Eye (tissue), 1 donor: Measurements from ENCODE around the gene PGAM1.
A peak's percentile ranks its signal among the peaks of the same experiment; 100 is the strongest.
"Not testable (repeated sequence)": the region's sequence is repeated elsewhere in the genome, so short reads cannot be mapped to it uniquely, and the experiment has no call there.

Experiments used
- DNase-seq: peaks from one replicate; pipeline ENCODE4 v3.0.0-alpha.2; 2015

PGAM1 gene

DNA sequence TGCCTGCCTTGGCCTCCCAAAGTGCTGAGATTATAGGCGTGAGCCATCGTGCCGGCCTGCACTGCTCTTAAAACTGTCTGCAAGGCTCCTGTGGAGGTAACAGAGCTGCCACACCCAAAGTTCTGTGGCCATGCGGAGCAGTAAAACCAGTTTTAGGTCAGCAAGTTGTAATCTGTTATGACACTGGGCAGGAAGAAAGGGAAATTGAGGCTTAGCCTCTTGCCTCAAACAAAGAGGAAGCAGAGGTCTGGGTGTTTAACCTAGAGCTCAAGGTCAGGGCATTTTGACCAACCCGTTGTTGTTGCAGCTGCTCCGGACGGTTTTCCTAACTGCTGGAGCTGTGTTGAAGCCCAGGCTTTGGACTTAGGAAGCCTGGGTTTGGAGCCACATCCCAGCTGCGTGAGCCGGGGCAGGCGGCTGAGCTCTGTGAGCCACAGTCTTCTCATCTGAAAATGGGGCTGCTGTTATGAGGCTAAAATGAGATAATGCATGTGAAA lies 17.4 kb upstream of the PGAM1 start:
- DNase-seq: no peak

DNA sequence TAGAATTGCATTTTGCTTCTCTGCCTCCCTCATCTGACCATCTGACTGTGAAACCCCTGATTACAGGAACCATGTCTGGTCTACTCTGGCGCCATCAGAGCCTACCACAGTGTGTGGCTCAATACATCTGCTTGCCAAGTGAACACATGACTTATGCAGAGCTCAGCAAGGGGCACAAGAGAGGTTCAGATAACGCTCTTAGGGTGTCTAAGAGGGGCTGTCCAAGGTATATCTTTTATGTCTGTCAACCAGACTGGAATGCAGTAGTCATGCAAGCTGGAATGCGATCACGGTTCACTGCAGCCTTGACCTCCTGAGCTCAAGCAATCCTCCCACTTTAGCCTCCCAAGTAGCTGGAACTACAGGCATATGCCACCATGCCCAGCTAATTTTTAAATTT lies 14.6 kb upstream of the PGAM1 start:
- no peak for DNase-seq

DNA sequence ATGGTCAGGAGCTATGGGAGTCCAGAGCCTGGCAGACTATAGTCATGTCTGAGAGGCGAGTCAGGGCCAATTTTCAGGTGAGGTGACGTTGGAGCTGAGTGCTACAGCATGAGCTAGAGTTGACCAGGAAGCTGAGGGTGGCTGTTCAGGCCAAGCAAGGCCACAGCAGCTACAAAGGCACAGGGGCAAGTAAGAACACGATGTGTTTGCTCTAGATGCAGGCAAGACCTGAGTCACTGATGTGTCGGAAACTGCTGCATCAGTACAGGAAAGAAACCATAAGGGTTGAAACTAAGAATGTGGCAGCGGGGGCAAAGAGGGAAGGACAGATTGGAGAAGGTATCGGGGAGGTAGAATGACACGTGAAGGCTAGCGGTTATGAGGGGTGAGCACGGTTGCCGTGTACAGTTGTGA lies 13.1 kb upstream of the PGAM1 start:
- no peak for DNase-seq

DNA sequence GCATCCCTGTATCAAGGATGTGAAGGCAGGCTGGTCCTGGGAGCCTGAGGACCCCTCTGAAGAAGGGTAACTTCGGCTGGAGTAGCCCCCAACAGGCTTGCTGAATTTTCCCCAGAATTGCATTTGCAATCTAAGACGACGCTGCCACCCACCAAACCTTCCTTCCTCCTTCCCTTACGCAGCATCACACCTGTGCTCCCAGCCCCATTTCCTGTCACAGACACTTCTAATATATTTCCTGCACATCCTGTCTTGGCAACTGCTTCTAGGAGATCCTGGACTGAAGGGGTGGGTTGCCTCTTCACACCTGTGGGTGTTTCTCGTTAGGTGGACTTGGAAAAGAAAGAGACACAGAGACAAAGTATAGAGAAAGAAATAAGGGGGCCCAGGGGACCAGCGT lies 9.4 kb upstream of the PGAM1 start:
- no peak for DNase-seq

DNA sequence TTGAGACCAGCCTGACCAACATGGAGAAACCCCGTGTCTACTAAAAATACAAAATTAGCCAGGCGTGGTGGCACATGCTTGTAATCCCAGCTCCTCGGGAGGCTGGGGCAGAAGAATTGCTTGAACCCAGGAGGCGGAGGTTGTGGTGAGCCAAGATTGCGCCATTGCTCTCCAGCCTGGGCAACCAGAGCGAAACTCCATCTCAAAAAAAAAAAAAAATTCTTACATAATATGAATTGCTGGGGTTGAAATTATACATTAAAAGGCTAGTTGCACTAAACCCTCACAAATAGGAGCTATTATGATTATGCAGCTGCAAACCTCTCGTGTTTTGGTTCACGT lies 2.3 kb upstream of the PGAM1 start:
- DNase-seq: not testable (repeated sequence)

DNA sequence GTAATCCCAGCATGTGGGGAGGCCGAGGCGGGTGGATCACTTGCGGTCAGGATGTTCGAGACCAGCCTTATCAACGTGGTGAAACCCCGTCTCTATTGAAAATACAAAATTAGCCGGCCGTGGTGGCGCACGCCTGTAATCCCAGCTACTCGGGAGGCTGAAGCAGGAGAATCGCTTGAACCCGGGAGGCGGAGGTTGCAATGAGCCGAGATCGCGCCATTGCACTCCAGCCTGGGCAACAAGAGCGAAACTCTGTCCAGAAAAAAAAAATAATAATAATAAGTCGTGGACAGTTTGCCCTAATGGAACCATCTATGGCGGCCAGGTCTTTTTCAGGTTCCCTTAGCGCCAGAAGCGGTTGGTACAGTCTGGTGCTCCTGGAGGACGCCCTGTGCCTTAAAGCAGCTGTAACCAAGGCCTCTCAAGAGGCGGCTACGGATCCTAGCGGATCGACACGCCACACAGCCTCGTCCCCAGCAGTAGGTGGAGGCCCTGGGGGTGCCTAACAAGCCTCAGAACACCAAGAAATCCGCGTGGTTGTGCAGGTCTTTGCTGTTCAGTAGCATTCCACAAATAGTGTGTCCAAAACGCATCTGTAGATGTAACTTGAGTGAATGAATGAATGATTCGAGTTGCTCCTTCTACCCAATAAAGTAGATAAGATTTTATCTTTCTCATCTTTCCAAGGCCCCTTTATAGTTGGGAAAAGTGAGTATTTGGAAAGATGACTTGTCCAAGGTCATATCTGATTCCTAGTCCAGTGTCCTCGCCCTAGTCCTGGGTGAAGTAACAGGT lies 982 bp downstream of the PGAM1 start:
- peak; percentile 47 for DNase-seq

DNA sequence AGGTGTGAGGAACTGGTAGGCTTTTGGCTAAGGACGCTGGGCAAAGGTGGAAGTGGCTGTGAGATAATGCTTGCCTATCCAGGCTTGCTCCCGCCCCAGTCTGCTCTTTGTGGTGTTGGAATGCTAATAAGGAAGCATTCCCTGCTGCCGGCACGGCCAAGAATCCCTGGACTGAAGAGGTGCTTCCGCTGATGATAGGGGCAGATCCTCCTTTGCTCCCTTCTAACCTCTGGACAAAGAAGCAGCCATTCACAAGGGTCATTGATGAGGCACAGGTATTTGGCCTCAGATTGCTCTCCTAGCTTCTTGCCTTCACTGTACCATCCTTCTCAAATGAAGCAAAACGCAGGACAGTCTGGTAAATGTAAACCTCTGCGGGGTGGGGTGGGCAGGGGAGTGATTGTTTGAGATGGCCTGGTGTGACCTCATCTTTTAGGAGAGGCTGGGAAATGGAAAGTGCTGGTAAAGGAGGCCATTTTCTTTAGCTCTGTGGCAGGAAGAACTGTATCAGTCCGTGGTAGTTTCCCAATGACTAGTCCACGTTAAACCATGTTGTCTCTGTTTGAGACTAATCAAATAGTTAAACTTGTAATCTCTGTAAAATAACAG lies 1.7 kb downstream of the PGAM1 start:
- DNase-seq: peak; percentile 55

DNA sequence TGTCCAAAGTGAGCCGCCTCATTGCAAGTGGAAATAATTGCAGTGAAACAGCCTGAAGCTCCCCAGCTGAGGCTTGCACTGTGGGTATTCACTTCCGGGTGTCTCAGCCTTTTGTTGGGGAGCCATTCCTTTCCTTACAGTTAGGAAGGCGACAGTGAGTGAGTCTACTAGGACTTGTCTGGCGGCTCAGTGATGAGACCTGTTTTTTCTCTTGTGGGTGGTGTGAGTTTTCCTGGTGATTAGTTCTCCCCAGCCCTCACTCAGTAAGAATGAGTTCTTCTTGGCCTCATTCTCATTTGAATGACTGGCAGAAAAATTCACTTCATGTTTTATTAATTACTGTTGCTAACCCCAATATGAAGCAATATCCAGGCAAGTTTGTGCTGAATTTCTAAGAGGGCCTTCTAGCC lies 2.6 kb downstream of the PGAM1 start:
- no peak for DNase-seq

DNA sequence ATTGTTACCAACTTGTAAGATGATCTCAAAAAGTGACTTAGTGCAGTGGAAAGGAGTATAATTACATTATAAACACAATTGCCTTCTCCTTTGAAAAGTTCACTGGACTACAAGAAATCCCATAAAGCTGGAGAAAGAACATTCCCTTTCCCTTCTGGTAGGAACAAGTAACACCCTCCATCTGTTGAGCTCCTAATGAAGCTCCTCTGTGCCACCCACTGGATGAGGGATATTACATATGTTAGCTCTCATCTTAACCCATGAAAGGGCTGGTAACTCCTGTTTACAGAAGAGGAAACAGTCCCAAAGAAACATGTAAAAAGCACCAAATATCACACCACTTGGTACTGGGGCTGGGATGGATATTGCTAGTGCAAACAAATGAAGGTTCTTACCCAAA lies 8.1 kb downstream of the PGAM1 start:
- no peak for DNase-seq

DNA sequence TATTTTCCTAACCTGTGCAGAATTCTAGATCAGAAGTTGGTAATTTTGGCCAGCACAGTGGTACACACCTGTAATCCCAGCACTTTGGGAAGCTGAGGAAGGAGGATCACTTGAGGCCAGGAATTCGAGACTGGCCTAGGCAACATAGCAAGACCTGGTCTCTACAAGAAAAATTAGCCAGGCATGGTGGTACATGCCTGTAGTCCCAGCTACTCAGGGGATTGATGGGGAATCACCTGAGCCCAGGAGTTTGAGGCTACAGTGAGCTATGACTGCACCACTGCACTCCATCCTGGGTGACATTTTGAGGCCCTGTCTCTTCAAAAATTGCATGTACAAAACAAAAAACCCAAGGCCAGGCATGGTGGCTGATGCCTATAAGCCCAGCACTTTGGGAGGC lies 8.6 kb downstream of the PGAM1 start:
- DNase-seq: no peak

DNA sequence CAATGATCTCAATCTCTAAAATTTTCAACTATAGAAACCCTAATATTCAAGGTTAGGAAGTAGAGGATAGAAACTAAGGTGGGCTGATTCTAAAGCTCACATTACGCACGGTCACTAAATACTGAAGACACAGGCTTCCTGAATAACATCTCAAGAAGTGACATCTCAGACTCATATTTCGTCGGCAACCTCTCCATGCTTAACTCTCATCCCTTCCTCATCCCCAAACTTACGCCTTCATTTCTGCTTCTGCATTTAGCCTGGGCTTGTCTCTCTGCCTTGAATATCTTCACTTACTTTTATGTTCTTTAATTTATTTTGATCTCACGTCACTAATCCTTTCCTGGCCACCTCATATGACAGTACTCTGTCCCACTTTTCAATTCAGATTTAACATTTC lies 9.2 kb downstream of the PGAM1 start:
- DNase-seq: no peak

DNA sequence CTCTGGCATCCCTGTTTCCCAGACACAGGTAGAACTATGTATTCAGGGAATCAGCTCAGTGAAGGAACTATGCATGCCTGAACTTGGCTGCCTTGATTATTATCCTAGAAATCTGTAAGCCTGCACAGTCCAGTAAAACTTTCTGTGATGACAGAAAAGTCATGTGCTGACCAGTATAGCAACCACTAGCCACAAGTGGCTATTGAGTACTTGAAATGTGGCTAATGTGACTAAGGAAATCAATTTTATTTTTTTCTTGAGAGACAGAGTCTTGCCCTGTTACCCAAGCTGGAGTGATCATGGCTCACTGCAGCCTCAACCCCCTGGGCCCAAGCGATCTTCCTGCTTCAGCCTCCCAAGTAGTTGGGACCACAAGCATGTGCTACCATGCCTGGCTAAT lies 16.3 kb downstream of the PGAM1 start:
- DNase-seq: no peak

DNA sequence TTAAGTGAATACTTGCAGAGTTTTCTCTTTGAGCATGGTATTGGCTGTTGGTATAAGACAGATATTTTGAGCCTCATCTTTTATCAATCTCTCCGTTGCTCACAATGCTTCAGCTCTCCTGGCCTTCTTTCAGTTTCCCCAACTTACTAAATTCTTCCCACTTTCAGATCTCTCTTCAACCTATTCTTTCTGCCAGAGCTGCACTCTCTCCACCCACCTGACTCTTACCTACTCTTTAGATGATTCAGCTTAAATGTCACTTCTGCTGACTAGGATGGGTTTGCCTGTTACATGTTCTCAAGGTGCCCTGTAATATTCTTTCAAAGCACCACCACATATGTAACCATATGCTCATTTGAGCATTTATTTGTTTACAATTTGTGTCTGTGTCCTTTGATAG lies 18.2 kb downstream of the PGAM1 start:
- no peak for DNase-seq

DNA sequence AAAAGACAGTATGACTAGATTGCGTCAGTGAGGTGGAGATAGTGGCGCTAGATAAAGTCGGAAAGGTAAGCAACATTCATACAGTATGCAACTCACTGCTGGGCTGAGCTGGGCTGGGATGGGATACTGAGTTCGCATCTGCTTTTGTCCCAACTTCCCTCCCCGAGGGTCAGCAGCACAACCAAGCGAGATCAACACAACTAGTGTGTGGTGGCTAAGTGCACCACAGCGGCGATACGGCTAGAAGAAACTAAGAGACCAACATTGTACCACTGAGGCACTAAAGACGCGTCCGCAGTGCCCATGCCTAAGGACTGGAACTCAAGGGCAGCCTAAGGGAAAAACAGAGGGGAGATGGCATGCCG lies 19.3 kb downstream of the PGAM1 start:
- no peak for DNase-seq

DNA sequence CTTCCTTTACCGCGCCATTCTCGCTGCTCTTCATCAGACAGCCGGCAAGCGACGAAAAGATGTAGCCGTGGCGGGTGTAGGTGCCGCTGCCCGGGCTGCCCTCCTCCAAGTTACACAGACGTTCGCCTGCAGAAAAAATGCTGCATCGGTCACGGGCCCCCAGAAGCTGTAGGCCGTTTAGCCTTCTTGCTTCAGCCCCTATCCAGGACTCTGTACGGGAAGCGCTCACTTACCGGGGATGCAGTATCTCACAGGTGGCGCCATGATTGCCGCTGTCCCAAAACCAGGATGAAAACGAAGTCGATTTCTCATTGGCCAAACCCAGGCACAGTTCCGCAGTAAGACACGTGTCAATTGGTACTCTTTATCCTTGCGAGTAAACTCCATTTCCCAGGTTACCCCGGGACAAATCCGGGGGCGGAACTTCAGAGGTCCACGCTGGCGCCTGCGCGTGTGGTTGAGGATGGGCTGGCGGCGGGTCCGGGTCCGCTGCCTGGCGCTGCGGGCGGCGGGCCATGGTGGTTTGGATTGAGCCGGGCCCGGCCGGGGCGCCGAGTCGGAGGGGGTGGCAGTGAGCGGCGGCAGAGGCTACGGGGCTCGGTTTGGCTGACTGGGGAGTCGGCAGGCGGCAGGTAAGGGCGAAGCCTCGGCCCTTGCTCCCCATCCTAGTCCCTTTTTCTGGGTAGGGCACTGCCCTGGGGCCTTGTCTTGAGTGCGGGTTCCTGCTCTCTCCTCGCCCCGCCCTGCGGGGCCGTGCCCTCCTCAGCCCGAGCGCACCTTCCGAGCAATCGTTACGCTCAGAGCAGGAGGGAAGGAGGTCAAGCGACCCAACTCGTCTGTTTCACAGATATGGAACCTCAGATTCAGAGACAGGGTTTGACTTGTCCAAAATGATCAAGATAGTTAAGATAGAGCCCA lies 20.0 kb downstream of the PGAM1 start, which contains the start of the genes EXOSC1 and ZDHHC16:
Gene EXOSC1 (minus strand): TSS at position 285 of the 918 bp plus-strand sequence. CDS start 21 bp downstream, at position 264.
Gene ZDHHC16 (plus strand): TSS at position 454 of the 918 bp plus-strand sequence. CDS start 5,501 bp downstream, outside the sequence.
- DNase-seq: peak; percentile 97

DNA sequence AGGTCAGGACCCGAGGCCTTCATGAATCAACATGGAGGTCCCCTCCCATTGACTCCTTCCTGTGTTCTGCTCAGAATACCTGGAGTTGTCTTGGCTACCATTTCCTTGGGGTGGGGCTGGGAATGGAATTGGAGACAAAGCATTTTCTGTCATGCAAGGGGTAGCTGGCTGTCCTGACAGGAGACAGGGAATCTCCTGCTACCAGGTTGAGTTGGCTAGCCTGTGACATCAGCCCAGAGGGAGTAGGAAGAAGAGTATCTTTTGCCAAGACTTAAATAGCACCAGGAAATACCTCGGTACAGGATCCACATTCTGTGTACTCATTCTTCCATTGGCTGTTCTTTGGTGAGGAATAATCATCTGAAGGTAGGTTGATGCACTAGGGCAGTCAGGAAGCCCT lies 24.8 kb downstream of the PGAM1 start:
- no peak for DNase-seq

DNA sequence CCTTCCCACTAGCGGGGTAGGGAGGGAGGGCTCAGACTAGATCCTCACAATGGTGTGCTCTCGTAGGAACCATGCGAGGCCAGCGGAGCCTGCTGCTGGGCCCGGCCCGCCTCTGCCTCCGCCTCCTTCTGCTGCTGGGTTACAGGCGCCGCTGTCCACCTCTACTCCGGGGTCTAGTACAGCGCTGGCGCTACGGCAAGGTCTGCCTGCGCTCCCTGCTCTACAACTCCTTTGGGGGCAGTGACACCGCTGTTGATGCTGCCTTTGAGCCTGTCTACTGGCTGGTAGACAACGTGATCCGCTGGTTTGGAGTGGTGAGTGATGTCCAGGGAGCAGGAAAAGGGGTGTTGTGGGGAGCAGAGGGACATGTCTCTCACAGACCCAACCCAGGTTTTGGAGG lies 25.6 kb downstream of the PGAM1 start:
- DNase-seq: no peak

DNA sequence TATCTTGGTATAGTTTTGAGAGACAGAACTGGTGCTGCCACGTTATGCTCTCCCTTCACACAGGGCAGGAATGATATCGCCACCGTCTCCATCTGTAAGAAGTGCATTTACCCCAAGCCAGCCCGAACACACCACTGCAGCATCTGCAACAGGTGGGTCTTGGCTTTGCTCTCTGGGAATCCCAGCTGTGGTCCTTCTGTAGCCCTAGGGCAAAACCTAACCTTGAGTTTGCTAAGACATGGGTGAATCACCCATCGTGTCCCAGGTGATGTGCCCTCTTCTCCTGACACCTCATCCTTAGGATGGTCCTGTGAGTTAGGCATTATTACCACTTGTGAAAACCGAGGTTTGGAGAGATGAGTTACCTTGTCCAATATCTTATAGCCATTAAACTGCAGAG lies 26.4 kb downstream of the PGAM1 start:
- no peak for DNase-seq

DNA sequence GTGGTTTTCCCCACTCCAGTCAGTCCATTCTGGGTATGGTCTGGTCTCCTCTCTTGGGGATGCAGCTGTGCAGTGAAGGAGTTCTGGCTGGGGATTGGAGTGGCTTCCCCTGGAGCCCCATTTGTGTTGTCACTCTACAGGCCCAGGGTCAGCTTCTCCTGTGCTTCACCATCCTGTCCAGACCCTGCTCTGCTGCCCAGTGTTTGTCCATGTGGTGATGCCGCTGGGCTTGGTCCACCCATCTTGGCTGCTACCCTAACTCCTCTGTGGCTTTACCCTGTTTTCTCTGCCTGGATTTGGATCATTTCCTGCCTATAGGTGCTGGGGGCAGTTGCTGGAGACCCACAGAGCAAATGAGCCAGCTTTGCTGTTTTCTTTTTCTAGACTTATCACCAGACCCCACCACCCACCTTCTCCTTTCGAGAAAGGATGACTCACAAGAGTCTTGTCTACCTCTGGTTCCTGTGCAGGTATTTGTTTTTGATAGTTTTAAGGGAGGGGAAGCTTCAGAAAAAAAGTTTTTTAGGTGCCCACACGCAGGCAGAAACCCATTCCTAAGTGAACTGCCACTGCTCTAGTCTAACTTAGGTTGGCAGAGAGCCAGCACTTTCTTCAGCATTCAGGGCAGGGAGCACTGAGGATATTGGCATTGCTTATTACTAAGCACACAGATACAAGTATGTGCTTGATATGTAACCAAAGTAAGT lies 28.5 kb downstream of the PGAM1 start:
- no peak for DNase-seq

DNA sequence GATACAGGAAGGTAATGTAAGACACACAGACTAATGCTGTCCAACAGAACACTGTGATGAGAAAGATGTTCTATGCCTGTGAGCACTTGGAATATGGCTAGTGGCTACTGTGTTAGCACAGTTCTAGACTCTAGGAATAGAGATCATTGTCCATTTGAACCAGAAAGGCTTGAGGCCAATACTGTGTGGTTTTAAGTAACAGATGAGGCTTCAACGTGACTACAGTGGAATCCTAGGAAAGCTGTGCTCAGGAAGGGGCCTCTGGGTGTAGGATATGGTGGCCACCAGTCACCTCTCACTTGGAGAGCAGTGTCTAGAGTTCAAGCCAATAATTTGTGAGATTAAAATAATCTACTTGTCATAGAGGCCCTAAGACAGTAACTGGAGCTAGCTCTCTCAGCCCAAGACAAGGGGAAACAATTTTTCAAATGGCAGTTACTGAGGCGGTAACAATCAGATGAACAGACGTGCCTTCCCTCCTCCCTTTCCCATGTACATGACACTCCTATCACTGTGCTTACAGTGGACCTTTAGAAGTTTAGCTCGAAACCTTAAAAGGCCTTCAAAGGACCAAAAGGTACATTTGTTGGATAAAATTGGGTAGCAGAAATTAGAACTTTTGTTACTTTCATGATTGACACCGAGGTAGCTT lies 30.2 kb downstream of the PGAM1 start:
- no peak for DNase-seq

DNA sequence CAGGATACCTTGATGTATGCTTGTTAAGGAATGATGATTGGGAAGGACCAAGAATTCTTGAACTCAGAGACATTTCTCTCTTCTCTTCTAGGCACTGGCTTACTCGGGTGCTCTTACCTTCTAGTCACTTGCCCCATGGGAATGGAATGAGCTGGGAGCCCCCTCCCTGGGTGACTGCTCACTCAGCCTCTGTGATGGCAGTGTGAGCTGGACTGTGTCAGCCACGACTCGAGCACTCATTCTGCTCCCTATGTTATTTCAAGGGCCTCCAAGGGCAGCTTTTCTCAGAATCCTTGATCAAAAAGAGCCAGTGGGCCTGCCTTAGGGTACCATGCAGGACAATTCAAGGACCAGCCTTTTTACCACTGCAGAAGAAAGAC lies 30.7 kb downstream of the PGAM1 start:
- DNase-seq: no peak

DNA sequence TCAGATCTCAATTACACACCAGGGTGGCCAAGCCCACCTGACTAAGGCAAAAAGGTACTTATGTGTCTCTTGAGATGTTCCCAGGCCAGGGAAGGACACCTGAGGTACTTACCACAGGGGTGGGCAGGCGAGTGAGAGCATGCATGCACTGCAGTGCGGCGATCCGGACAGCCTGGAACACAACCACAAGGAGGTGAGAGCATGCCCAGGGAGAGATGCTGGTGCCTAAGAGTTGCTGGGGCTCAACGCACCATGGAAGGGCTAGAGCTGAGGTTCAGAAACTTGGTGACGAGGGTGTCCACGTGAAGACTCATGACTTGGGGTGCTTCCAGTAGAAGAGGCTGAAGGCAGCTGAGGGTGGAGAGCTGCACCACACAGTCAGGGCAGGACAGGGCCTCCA lies 33.1 kb downstream of the PGAM1 start:
- no peak for DNase-seq
